Natural killer cell (primary cell): ENCODE data around the gene SERPINF2. TPM values are rescaled to one million over a fixed set of nuclear protein-coding genes. Genes with fewer than 3 reads are reported as not detected.
A peak's percentile ranks its signal among the peaks of the same experiment; 100 is the strongest.

Source experiments
- ATAC-seq, 3 donors: fragments of 150-1000 bp in 2 of 3; fragments of 200-7000 bp in 1 of 3; cut with Tn5 transposase; 1 replicate in 1 of 3; 2 replicates in 2 of 3; pipeline ENCODE4 v1.10.0; 2021; ENCODE audit warnings: mild to moderate bottlenecking in 2 of 3, moderate library complexity in 2 of 3
- DNase-seq, 2 donors: peaks; one replicate each; pipeline versions ENCODE4 v3.0.0 to v3.0.0-alpha.2; 2013 to 2021; ENCODE audit warnings: mixed read lengths in 1 of 2
- H3K27ac ChIP-seq: one replicate; pipeline ENCODE4 v1.5.1; 2013; ENCODE audit warnings: mild to moderate bottlenecking, low read length
- H3K27me3 ChIP-seq: one replicate; pipeline ENCODE4 v1.6.1; 2013; ENCODE audit warnings: low read length; ENCODE audit not compliant: control insufficient read depth, insufficient read depth
- H3K36me3 ChIP-seq: one replicate; pipeline ENCODE4 v1.6.1; 2013; ENCODE audit warnings: low read length; ENCODE audit not compliant: control insufficient read depth, insufficient read depth
- H3K4me1 ChIP-seq: one replicate; pipeline ENCODE4 v1.6.1; 2013; ENCODE audit warnings: low read length; ENCODE audit not compliant: control insufficient read depth, insufficient read depth
- H3K4me3 ChIP-seq: one replicate; pipeline ENCODE4 v1.5.1; 2013; ENCODE audit warnings: low read length
- H3K9me3 ChIP-seq: one replicate; pipeline ENCODE4 v1.6.1; 2013; ENCODE audit warnings: low read length; ENCODE audit not compliant: control insufficient read depth, insufficient read depth
- H3K27ac Mint-ChIP-seq, 2 donors: one replicate each; pipeline ENCODE4 v1.8.0; 2022; ENCODE audit warnings: mild to moderate bottlenecking in 2 of 2, mixed read lengths in 2 of 2, moderate library complexity in 1 of 2
- H3K27me3 Mint-ChIP-seq, 2 donors: one replicate each; pipeline ENCODE4 v1.8.0; 2022; ENCODE audit warnings: low read depth in 2 of 2, mixed read lengths in 2 of 2
- H3K36me3 Mint-ChIP-seq: one replicate; pipeline ENCODE4 v1.8.0; 2022; ENCODE audit warnings: mixed read lengths
- H3K4me1 Mint-ChIP-seq, 2 donors: one replicate each; pipeline ENCODE4 v1.8.0; 2022; ENCODE audit warnings: mixed read lengths in 2 of 2
- H3K4me3 Mint-ChIP-seq: one replicate; pipeline ENCODE4 v1.8.0; 2022; ENCODE audit warnings: mild to moderate bottlenecking, moderate library complexity, mixed read lengths
- H3K9me3 Mint-ChIP-seq, 2 donors: one replicate each; pipeline ENCODE4 v1.8.0; 2022; ENCODE audit warnings: mixed read lengths in 2 of 2
- WGBS: methylation state at CpG from one replicate; pipeline ENCODE4 v1.1.7; 2013; ENCODE audit warnings: missing lambda C conversion rate; ENCODE audit not compliant: insufficient coverage; 5-methylcytosine and 5-hydroxymethylcytosine counted together
- intact Hi-C: fragments of 100-400 bp; cut with micrococcal nuclease; formaldehyde crosslinking; loops from one replicate; pipeline ENCODE4 v1.14.2; 2022
- total RNA-seq, 4 donors: library from RNA; stranded (reverse); fragments of 120-200 nt in 1 of 4; gene quantifications; one replicate each; pipeline versions ENCODE4 v1.2.3 to v1.2.4, GENCODE V29; 2013 to 2022
- TF ChIP-seq, protein P1 (sequence below): fragments of 200-600 bp; IDR thresholded peaks from one replicate; pipeline ENCODE4 v1.8.0; 2022; ENCODE audit warnings: antibody characterized with exemption

SERPINF2 gene
- total RNA-seq, 3 donors from 2014 or later (not counting 1 experiment from before 2014, with no cell fraction given), result 0.47 to 0.84 (median 0.48) TPM

DNA sequence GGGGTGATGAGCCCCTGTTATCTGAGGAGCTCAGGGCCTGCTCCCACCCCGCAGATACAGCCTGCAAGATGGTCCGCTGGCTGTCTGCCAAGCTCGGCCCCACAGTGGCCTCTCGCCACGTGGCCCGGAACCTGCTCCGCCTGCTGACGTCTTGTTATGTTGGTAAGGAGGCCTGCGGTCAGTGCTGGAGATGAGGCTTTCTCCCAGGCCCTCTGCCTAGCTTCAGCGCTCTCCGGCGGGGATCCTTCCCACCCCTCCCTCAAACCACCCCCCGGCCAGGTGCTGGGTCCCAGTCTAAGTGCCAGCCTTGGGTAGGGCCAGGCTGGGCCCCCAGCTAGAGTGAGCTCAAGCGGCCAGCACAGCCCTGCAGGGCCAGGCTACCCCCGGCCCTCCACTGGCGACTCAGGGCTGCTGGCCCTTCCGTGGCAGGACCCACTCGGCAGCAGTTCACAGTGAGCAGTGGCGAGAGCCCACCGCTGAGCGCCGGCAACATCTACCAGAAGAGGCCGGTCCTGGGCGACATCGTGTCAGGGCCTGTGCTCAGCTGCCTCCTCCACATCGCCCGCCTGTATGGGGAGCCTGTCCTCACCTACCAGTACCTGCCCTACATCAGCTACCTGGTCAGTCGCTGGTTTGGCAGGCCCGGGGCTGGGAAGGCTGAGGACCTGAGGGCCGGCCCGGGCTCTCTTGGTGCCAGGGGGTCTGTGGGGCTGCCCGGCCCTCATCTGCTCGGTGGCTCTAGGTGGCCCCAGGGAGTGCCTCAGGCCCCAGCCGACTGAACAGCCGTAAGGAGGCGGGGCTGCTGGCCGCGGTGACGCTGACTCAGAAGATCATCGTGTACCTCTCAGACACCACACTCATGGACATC is 12.1 kb upstream of the SERPINF2 start:
- intact Hi-C loops, result no loop called here
- peaks cover 12 to 27% of the 10 kb centered on the region in 2 donors for H3K4me1 Mint-ChIP-seq
- DNase-seq (no peak), ATAC-seq (no peak)
- H3K36me3 Mint-ChIP-seq, result no peaks in the 10 kb centered on the region
- Histone ChIP-seq H3K4me1 (peaks cover 29% of the 10 kb centered on the region), H3K27ac (no peak overlapping the region), H3K4me3 (no peak overlapping the region), H3K27me3 (no peaks in the 10 kb centered on the region), H3K36me3 (peaks cover 41% of the 10 kb centered on the region), H3K9me3 (no peaks in the 10 kb centered on the region)
- 93% methylated on average over 40 of the region's 40 CpGs for WGBS
- no peaks in the 10 kb centered on the region for H3K27me3 Mint-ChIP-seq
- TF ChIP-seq, protein P1, sequence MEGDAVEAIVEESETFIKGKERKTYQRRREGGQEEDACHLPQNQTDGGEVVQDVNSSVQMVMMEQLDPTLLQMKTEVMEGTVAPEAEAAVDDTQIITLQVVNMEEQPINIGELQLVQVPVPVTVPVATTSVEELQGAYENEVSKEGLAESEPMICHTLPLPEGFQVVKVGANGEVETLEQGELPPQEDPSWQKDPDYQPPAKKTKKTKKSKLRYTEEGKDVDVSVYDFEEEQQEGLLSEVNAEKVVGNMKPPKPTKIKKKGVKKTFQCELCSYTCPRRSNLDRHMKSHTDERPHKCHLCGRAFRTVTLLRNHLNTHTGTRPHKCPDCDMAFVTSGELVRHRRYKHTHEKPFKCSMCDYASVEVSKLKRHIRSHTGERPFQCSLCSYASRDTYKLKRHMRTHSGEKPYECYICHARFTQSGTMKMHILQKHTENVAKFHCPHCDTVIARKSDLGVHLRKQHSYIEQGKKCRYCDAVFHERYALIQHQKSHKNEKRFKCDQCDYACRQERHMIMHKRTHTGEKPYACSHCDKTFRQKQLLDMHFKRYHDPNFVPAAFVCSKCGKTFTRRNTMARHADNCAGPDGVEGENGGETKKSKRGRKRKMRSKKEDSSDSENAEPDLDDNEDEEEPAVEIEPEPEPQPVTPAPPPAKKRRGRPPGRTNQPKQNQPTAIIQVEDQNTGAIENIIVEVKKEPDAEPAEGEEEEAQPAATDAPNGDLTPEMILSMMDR, result no peak
- H3K9me3 Mint-ChIP-seq, result no peaks in the 10 kb centered on the region
- H3K4me3 Mint-ChIP-seq, result no peak overlapping the region
- no peak overlapping the region for H3K27ac Mint-ChIP-seq

DNA sequence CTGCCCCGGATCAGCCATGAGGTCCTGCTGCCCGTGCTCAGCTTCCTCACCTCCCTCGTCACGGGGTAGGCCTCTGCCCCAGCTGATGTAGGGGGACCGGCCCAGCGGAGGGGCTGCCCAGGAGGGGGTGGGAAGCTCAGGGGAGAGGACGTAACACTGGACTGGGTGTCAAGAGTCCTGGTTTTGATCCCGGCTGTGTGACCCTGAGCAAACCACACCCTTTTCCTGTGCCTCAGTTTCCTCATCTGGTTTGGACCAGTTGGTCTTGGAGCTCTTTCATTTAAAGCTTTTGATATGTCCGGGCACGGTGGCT is 11.5 kb upstream of the SERPINF2 start:
- H3K27ac ChIP-seq, result no peak overlapping the region
- no peak for ATAC-seq
- no peak overlapping the region for H3K4me3 ChIP-seq
- Mint-ChIP-seq H3K4me3 (no peak overlapping the region), H3K27ac (no peak overlapping the region), H3K9me3 (no peaks in the 10 kb centered on the region), H3K27me3 (no peaks in the 10 kb centered on the region), H3K4me1 (peaks cover 8 to 24% of the 10 kb centered on the region in 2 donors), H3K36me3 (no peaks in the 10 kb centered on the region)
- H3K27me3 ChIP-seq, result no peaks in the 10 kb centered on the region
- TF ChIP-seq, protein P1, result no peak
- DNase-seq, result no peak
- 91% methylated on average over 10 of the region's 10 CpGs for WGBS
- H3K4me1 ChIP-seq, result peaks cover 23% of the 10 kb centered on the region
- peaks cover 39% of the 10 kb centered on the region for H3K36me3 ChIP-seq
- H3K9me3 ChIP-seq, result no peaks in the 10 kb centered on the region
- intact Hi-C loops, result no loop called here

DNA sequence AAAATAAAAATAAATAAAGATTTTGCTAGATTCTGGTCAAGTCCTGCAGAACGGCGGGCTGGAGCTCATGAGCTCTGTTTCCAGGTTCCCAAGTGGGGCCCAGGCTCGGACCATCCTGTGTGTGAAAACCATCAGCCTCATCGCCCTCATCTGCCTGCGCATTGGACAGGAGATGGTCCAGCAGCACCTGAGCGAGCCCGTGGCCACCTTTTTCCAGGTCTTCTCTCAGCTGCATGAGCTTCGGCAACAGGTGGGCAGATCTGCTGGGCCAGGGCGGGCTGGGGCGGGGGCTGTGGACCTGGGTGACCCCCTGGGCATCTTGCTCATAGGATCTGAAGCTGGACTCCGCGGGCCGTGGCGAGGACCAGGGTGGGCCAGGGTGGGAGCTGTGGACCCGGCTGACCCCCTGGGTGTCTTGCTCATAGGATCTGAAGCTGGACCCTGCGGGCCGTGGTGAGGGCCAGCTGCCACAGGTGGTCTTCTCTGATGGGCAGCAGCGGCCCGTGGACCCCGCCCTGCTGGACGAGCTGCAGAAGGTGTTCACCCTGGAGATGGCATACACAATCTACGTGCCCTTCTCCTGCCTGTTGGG is 10.3 kb upstream of the SERPINF2 start:
- Histone ChIP-seq H3K4me1 (peaks cover 11% of the 10 kb centered on the region), H3K36me3 (peaks cover 39% of the 10 kb centered on the region), H3K4me3 (no peak overlapping the region), H3K27ac (peak overlapping the region; percentile 9), H3K27me3 (no peaks in the 10 kb centered on the region), H3K9me3 (no peaks in the 10 kb centered on the region)
- no peaks in the 10 kb centered on the region for H3K27me3 Mint-ChIP-seq
- intact Hi-C loops, result no loop called here
- H3K36me3 Mint-ChIP-seq, result no peaks in the 10 kb centered on the region
- 94% methylated on average over 22 of the region's 22 CpGs for WGBS
- H3K4me1 Mint-ChIP-seq, result peaks cover 8 to 24% of the 10 kb centered on the region in 2 donors
- no peak for DNase-seq
- TF ChIP-seq, protein P1, result no peak
- no peaks in the 10 kb centered on the region for H3K9me3 Mint-ChIP-seq
- no peak overlapping the region for H3K4me3 Mint-ChIP-seq
- ATAC-seq, result no peak
- H3K27ac Mint-ChIP-seq, result no peak overlapping the region
